Glutamatergic neuron (in vitro differentiated cells): ENCODE measurements around the gene RNF180. TPM values are rescaled to one million over a fixed set of nuclear protein-coding genes. Genes with fewer than 3 reads are reported as not detected.

ENCODE experiments used
- DNase-seq: peaks from one replicate; pipeline ENCODE4 v3.0.0; 2022
- H3K27ac Mint-ChIP-seq: one replicate; pipeline ENCODE4 v1.8.0; 2020; ENCODE audit warnings: mild to moderate bottlenecking, mixed read lengths, inconsistent platforms; ENCODE audit not compliant: unreplicated experiment
- H3K27me3 Mint-ChIP-seq: one replicate; pipeline ENCODE4 v1.8.0; 2020; ENCODE audit warnings: mild to moderate bottlenecking, moderate library complexity, mixed read lengths, inconsistent platforms; ENCODE audit not compliant: unreplicated experiment
- H3K36me3 Mint-ChIP-seq: one replicate; pipeline ENCODE4 v1.8.0; 2020; ENCODE audit warnings: mild to moderate bottlenecking, mixed read lengths, inconsistent platforms; ENCODE audit not compliant: unreplicated experiment
- H3K4me1 Mint-ChIP-seq: one replicate; pipeline ENCODE4 v1.8.0; 2020; ENCODE audit warnings: mild to moderate bottlenecking, low read depth, mixed read lengths, inconsistent platforms; ENCODE audit not compliant: unreplicated experiment
- H3K4me3 Mint-ChIP-seq: one replicate; pipeline ENCODE4 v1.8.0; 2020; ENCODE audit warnings: mild to moderate bottlenecking, mixed read lengths, inconsistent platforms; ENCODE audit not compliant: unreplicated experiment
- H3K9me3 Mint-ChIP-seq: one replicate; pipeline ENCODE4 v1.8.0; 2020; ENCODE audit warnings: mild to moderate bottlenecking, moderate library complexity, mixed read lengths, inconsistent platforms; ENCODE audit not compliant: unreplicated experiment
- total RNA-seq: library from RNA; stranded (reverse); fragmentation: NEBNext Ultra II Directional; extraction: Animal tissue kit (Norgen Biotek cat#: 25700); gene quantifications from one replicate; pipeline ENCODE4 v1.2.1, GENCODE V29; 2021; ENCODE audit not compliant: unreplicated experiment
- TF ChIP-seq, protein P1 (sequence below): fragments of 200-600 bp; sonication (generic); IDR thresholded peaks from one replicate; pipeline ENCODE4 v1.5.0; 2021; ENCODE audit not compliant: partially characterized antibody, unreplicated experiment

Gene RNF180
- total RNA-seq, 1 donor from 2014 or later: 9.1 TPM

DNA sequence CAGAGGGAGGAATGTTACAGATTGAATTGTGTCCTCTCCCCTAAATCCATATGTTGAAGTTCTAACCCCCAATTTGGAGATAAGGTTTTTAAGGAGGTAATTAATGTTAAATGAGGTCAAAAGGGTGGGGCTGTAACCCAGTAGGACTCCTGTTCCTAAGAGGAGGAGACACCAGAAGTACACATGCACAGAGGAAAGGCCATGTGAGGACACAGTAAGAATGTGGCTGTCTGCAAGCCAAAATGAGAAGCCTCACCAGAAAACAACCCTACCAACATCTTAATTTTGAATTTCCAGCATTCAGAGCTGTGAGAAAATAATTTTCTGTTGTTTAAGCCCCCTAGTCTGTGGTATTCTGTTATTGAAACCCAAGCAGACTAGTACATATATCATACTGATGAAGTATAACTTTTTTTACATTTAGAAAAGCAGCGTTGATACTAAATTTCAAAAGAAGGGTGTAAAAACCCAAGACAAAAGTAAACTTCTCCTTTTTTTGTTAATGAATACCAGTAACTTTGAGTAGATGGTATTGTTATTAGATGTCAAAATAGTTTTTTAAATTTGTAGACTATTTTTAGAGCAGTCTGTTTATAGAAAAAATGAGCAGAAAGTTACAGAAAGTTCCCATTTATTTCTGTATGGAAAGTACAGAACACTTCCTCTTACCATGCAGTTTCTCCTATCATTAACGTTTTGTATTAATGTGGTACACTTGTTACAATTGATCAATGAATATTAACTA, 25.1 kb downstream of the RNF180 start:
- Mint-ChIP-seq H3K27me3 (no peaks in the 10 kb centered on the region), H3K36me3 (no peaks in the 10 kb centered on the region), H3K4me1 (no peaks in the 10 kb centered on the region), H3K27ac (no peak overlapping the region), H3K9me3 (no peaks in the 10 kb centered on the region), H3K4me3 (no peak overlapping the region)
- no peak for DNase-seq
- TF ChIP-seq, protein P1, sequence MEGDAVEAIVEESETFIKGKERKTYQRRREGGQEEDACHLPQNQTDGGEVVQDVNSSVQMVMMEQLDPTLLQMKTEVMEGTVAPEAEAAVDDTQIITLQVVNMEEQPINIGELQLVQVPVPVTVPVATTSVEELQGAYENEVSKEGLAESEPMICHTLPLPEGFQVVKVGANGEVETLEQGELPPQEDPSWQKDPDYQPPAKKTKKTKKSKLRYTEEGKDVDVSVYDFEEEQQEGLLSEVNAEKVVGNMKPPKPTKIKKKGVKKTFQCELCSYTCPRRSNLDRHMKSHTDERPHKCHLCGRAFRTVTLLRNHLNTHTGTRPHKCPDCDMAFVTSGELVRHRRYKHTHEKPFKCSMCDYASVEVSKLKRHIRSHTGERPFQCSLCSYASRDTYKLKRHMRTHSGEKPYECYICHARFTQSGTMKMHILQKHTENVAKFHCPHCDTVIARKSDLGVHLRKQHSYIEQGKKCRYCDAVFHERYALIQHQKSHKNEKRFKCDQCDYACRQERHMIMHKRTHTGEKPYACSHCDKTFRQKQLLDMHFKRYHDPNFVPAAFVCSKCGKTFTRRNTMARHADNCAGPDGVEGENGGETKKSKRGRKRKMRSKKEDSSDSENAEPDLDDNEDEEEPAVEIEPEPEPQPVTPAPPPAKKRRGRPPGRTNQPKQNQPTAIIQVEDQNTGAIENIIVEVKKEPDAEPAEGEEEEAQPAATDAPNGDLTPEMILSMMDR: no peak

DNA sequence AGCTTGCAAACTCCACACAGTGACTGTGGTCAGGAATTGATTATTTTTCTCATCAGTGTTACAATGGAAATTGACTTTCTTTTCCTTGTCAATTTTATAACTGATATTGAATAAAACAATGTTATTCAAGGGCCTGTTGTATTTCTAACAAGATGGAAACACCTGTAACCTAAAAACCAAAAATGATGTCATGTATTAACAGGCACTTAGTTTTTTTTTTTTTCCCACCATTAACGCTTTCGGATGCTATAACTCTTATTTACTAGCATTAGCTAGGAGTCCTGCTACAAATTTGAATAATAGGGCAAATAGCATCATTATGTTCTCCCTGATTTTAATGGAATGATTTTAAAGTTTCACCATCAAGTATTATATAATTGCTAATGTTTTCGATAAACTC, 30.3 kb downstream of the RNF180 start:
- H3K9me3 Mint-ChIP-seq: no peaks in the 10 kb centered on the region
- TF ChIP-seq, protein P1: no peak
- no peaks in the 10 kb centered on the region for H3K36me3 Mint-ChIP-seq
- H3K27ac Mint-ChIP-seq: no peak overlapping the region
- H3K27me3 Mint-ChIP-seq: no peaks in the 10 kb centered on the region
- DNase-seq: no peak
- H3K4me3 Mint-ChIP-seq: no peak overlapping the region
- no peaks in the 10 kb centered on the region for H3K4me1 Mint-ChIP-seq

DNA sequence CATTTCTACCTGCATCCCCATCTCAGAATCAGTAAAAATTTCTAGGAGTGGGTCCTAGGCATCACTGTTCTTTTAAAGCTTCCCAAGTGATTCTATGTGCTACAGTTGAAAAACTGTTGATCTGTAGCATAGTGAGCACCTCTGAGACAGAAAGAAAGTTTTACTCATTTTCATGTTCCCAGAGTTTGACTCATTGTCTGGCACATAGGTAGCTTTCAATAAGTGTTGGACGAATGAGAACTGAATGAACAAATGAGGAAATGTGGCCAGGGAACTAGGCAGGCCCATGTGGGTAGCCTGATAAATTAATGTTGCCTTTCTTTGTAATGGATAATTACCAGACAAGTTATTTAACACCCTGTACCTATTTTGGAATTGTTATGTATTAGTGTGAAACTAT, 33.8 kb downstream of the RNF180 start:
- no peaks in the 10 kb centered on the region for H3K27me3 Mint-ChIP-seq
- no peak for DNase-seq

DNA sequence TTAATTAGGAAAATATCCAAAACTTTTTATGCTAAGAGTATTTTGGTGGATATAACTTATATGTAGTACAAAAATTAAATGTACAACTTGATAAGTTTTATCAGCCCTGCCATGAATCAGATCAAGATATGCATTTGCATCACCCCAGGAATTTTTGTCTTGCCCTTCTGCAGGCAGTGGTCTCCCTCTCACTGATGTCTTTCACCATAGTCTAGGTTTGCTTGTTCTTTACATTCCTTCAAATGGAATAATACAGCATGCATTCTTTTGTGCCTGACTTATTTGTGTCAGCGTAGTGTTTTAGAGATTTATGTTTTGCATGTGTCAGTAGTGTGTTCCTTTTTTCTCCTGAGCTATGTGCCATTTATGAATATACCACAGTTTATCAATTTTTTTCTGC, 36.4 kb downstream of the RNF180 start:
- TF ChIP-seq, protein P1: no peak
- no peaks in the 10 kb centered on the region for H3K4me1 Mint-ChIP-seq
- H3K4me3 Mint-ChIP-seq: no peak overlapping the region
- H3K27ac Mint-ChIP-seq: no peak overlapping the region
- DNase-seq: no peak
- no peaks in the 10 kb centered on the region for H3K36me3 Mint-ChIP-seq
- H3K27me3 Mint-ChIP-seq: no peaks in the 10 kb centered on the region
- no peaks in the 10 kb centered on the region for H3K9me3 Mint-ChIP-seq

More for the DNA sequence above, 33.8 kb downstream of the RNF180 start:
- H3K36me3 Mint-ChIP-seq: no peaks in the 10 kb centered on the region
- H3K27ac Mint-ChIP-seq: no peak overlapping the region
- TF ChIP-seq, protein P1: no peak
- H3K4me3 Mint-ChIP-seq: no peak overlapping the region
- no peaks in the 10 kb centered on the region for H3K9me3 Mint-ChIP-seq
- no peaks in the 10 kb centered on the region for H3K4me1 Mint-ChIP-seq

DNA sequence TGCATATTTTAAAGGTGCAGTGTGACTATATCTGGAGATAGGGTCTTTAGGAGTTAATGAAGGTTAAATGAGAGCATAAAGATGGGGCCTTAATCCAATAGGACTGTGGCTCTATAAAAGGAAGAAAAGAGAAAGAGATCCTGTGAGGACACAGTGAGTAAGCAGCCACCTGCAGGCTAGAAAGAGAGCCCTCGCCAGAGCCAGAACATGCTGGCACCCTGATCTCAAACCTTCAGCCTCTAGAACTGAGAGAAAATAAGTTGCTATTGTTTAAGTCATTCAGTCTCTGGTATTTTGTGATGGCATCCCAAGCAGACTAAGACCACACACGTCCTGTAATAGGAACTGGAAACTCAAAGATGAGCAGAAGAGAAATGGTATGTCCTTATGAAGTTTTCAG, 41.0 kb downstream of the RNF180 start:
- Mint-ChIP-seq H3K36me3 (no peaks in the 10 kb centered on the region), H3K9me3 (no peaks in the 10 kb centered on the region), H3K4me3 (no peak overlapping the region), H3K27me3 (no peaks in the 10 kb centered on the region), H3K27ac (no peak overlapping the region), H3K4me1 (peaks cover 5% of the 10 kb centered on the region)
- no peak for DNase-seq
- TF ChIP-seq, protein P1: no peak
